NCI-H2107 treated with DMSO at 0.1 percent for 48 hours (cell line): ENCODE results near the gene WASHC2C.
"Not testable (repeated sequence)": the region's sequence is repeated elsewhere in the genome, so short reads cannot be mapped to it uniquely, and the experiment has no call there.

Source experiments
- DNase-seq: peaks from one replicate; lab custom pipeline; 2025; ENCODE audit not compliant: unreplicated experiment; lab: John Stamatoyannopoulos, UW

WASHC2C gene

DNA sequence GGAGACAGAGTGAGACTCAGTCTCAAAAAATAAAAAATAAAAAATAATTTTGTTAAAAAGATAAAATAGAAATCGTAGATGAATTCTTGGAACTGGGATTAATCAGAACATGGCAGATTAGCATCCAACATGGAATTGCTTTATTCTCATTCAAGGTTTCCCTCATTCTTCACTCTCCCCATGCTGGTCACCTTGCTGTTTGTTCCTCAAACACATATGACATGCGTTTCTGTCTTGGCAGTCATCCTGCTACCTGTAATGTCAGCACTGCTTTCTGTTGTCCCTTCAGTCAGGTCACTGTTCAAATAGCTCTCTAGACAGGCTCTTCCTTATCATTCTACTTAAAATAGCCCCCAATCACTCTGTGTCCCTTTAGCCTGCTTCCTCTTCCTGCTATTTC lies 95.9 kb downstream of the WASHC2C start:
- not testable (repeated sequence) for DNase-seq
